Sciatic nerve (tissue), 2 donors: ENCODE measurements around the gene GREM1. TPM values are rescaled to one million over a fixed set of nuclear protein-coding genes. Genes with fewer than 3 reads are reported as not detected.

Experiments used
- ATAC-seq: fragments of 200-7000 bp; cut with Tn5 transposase; one replicate; pipeline ENCODE4 v1.9.1; 2020; ENCODE audit warnings: mild to moderate bottlenecking, moderate library complexity
- DNase-seq: peaks from one replicate; pipeline ENCODE4 v3.0.0-alpha.2; 2020; ENCODE audit warnings: low spot score
- intact Hi-C: fragments of 100-400 bp; cut with DNase I; formaldehyde crosslinking; loops from one replicate; pipeline ENCODE4 v1.14.2; 2022
- total RNA-seq: library from RNA; stranded (reverse); fragmentation: NEBNext Ultra II Directional; extraction: Animal tissue kit (Norgen Biotek cat#: 25700); gene quantifications from one replicate; pipeline ENCODE4 v1.2.1, GENCODE V29; 2021
- donor health status: DM: no; HTN: no; CAD: no.
- donor health status: DM: no; HTN: no; CAD: no.

The GREM1 gene
- total RNA-seq, 1 donor from 2014 or later: 4.6 TPM

DNA sequence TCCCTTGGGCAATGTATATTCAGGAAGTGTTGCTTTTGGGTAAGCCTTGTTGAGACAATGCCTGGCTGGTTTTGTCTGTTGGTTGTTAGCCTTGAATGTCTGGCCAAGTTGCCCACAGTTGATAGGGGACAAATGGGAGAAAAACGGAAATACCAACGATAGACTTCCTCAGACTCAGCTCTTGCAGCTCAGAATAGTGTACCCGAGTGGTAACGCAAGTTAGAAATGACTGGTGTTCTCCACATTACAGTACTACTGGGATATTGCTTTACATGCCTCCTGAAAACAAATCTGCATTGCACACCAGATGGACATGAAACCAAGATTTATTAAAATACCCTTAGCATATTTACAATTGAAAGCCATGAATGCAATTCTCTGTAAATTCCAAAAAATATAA lies 47.4 kb downstream of the GREM1 start:
- DNase-seq: no peak
- intact Hi-C loops: no loop called here
- ATAC-seq: no peak

DNA sequence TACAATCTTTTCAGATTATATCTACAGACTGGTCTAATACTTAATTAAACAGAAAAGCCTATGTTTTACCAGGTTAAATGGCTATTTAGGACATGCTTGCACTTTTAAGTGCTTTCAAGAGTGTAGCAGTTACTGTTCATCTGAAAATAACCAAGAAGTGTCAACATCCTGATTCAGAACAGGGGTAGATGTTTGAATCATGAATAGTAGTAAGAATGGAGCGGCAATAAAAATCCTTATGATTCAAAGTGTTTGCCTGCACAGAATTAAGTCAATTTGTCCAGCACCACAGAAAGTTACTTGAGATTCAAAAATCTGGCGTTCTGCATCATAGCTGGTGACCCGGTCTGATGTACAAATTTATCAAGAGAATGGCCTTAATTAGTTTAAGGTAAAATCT lies 48.3 kb downstream of the GREM1 start:
- no peak for DNase-seq
- intact Hi-C loops: no loop called here
- ATAC-seq: no peak

DNA sequence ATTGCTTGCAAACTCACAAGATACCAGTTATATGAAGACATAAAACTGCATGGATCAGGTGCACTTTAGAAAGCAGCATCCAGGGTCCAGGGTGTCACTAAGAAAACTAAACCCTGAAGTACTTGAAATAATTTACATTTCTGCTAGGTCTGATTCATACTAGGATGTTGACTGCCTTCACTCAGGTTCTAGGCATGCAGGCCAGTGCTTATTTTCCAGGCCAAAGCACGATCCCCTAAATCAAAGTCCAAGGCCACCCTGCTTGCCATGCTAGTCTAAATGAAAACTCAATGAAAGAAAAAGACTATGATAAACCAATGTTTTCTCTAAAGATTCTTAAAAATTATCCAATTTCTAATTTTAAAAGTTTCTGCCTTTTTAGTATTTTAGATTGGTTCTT lies 49.4 kb downstream of the GREM1 start:
- no peak for DNase-seq
- intact Hi-C loops: no loop called here
- no peak for ATAC-seq

DNA sequence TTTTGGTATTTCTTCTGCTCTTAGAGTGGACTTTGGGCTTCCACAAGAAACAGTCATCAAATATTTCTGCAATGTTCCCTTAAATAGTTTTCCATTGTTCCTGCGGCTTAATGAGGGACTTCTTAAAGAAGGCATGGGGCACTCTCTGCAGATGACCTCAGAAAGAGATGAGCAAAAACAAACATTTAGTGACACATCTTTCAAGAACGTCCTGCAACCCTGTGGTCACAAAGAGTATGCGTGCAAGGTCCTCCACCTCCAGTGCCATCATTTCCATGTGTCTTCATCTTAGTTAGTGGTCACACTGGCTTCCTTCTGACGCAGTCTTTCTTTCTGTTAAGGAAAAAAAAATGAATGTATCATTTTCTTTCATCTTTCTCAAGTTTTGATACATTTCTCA lies 56.2 kb downstream of the GREM1 start:
- DNase-seq (no peak), ATAC-seq (no peak)
- intact Hi-C loops: no loop called here

DNA sequence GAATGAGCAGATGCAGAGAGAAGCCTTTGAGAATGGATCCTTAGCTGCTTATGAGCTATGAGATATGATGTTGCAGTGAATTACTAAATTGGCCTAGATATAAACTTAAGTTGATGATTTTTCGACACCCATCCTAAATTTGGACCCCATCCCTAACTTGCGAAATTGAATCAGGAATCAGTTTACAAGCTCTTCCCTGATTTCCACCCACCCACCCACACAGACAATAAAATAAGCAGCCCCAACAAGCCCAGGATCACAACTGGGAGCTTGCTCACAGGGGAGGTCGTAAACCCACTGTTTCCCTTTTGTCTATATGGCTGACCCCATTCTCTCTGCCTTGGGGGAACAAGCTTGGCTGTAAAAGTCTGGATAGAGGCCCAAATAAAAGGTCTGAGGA lies 57.3 kb downstream of the GREM1 start:
- DNase-seq: no peak
- ATAC-seq: no peak
- intact Hi-C loops: no loop called here

DNA sequence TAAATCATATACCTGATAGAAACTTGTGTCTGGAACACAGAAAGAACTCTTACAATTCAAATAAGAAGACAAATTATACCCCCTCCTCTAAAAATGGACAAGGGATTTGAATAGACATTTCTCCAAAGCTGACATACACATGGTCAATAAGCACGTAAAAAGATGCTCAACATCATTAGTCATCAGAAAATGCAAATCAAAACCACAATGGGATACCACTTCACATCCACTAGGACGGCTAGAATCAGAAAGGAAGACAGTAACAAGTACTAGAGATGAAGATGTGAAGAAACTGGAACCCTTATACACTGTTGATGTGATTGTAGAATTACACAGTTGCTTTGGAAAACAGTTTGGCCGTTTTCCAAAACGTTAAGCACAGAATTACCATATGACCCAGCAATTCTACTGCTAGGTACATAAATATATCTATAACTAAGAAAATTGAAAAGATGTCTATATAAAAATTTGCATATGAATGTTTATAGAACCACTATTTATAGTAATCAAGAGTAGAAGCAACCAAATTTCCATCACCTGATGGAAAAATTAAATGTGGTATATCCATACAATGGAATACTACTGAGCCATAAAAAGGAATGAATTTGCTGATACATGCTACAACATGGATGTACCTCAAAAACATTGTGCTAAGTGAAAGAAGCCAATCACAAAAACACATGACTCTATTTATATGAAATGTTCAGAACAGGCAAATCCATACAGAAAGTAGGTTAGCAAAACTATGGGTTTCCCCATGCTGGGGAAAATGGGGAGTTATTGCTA lies 60.8 kb downstream of the GREM1 start:
- ATAC-seq (no peak), DNase-seq (no peak)
- intact Hi-C loops: no loop called here

DNA sequence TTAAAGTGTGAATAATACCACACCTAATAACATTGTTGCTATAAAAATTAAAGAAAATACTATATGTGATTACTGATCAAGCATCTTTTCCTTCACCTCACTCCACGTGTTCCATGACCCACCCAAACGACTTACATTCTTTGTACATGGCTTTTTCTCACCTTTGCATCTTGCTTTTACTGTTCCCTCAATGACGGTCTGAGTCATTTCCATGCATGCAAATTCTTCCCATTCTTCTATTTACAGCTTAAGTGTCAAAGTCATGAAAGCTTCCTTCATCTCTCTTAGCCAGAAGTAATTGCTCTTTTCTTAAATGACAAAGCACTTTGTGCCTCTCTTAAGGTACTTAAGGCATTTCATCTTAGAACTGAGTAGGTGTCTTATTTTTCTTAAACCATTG lies 64.0 kb downstream of the GREM1 start:
- DNase-seq: no peak
- intact Hi-C loops: no loop called here
- no peak for ATAC-seq

DNA sequence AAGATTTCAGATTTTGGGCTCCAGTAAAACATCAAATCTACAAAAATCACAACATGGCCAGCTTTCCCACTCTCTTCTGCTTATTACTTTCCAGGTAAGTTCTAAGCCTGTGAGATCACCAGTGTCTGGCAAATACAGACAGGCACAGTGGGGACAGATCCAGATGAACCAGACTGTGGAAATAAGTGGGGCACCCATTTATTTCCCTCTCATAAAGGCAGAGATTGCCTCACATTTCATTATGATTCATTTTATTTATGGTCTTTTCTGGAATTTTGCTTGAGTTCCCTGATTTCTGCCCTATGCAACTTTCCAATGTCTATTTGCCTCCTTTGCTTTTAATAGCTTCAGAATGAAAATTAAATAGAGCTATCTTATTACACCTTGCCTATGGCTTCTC lies 66.8 kb downstream of the GREM1 start:
- no peak for ATAC-seq
- intact Hi-C loops: no loop called here

DNA sequence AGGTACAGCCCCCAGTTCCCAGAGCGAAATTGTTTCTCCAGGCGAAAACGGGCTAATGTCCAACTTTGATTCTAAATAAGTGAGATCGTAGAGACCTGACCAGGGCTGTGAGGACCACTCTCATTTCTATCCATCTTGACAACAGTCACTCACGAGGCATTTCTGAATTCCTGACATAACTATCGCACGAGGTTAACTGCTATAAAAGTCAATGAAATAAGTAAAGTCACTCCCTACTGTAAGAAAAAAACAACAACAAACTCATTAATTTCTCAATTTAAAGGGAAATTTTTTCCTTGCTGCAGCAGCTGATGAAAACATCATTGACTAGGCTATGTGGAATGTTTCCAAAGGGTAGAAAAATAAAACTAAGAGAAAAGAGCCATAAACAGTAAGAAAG lies 69.1 kb downstream of the GREM1 start:
- no peak for ATAC-seq

More for the DNA sequence above, 66.8 kb downstream of the GREM1 start:
- no peak for DNase-seq

DNA sequence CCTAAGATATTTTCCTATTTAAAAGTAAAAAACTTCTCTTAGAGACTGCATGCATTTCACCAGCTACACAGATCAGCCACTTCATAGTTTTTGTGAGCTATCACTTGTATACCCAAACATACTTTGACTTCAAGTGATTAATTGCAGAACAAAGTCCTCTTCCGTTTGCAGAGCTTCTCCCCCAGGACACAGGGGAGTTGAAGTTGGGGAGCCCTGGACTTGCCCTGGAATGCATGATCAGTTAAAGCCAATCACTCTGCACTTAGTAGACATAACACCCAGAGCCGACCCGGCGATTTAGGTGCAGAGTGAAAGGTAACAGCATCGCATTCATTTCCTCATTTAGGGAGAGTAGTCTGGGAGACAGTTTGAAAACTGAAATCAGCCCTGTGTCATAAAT lies 70.1 kb downstream of the GREM1 start:
- no peak for DNase-seq
- ATAC-seq: no peak
- intact Hi-C loops: no loop called here

More for the DNA sequence above, 69.1 kb downstream of the GREM1 start:
- intact Hi-C loops: no loop called here
- no peak for DNase-seq

DNA sequence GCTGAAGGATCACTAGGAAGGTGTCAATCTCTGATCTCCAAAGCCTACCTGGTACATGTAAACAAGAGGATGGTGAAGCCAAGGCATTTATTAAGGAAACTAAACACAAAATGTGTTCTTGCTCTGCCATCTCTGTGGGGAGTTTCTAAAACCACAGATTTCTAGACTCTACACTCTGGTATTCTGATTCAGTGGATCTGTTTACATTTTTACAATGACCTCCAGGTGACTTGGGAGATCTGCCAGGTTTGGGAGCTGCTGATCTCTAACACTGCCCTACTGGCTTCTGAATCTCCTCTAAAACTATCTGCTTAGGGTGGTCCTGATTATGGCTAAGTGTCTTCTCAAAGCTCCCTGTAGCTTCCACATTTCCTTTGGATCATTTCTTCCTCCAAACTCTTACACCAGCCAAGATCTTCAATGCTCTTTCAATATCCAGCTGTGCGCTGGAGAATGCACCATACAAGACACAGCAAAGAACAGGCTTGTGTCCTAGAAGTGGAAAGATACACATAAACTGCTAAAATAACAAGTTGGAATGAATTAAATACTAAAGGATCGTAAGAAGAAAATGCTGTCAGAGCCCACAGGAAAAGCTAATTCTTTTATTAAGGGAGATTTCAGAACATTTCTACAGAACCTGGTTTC lies 72.7 kb downstream of the GREM1 start:
- intact Hi-C loops: no loop called here
- no peak for ATAC-seq
- no peak for DNase-seq

DNA sequence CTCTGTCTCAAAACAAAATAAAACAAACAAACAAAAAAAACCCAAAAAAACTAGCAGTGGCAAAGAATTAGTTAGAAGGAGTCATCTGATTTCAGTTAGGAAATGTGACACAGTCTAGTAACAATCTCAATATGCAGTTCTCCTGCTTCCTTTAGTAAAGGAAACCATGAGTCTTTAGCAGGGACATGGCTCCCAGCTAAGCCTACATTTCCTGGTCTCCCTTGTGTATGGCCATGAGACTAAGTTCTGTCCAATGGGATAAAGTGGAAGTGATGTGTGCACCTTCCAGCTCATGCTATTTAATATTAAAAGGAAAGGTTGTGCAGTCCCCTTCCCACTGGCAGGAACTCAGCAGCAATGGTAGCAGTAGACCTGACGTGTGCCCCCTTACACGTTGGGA lies 74.6 kb downstream of the GREM1 start:
- intact Hi-C loops: no loop called here
- ATAC-seq (no peak), DNase-seq (no peak)

Other genes with a start within 250 kb of the GREM1 start
- 35.0 TPM for gene GOLGA8N, start 124.5 kb upstream of the GREM1 start, total RNA-seq
- gene ARHGAP11A, start 102.5 kb upstream of the GREM1 start, total RNA-seq: 2.5 TPM
- gene SCG5, start 76.3 kb upstream of the GREM1 start, total RNA-seq: 2.5 TPM